ENCODE measurements around the gene ASMTL.

- TF ChIP-seq CTCF (IDR thresholded peaks at IDR 0.05), result no peak
- TF ChIP-seq POLR2A (IDR thresholded peaks at IDR 0.05), result no peak
Measured at GRCh38 chrX:1384658-1385252, 68.0 kb downstream of the ASMTL start.

Measured in right lobe of liver (tissue), 4 donors.